DOHH2 (cell line): Measurements from ENCODE around the gene ANO10.

ENCODE experiments used
- H3F3A ChIP-seq: fragments of 200-600 bp; sonication (generic), shearing (Covaris generic); 2 replicates; pipeline ENCODE4 v1.6.0; 2016; ENCODE audit warnings: antibody characterized with exemption, mild to moderate bottlenecking; ENCODE audit not compliant: control insufficient read depth, insufficient read depth
- H3K27ac ChIP-seq: fragments of 200-600 bp; sonication (generic); 2 replicates; pipeline ENCODE4 v1.5.1; 2014; ENCODE audit warnings: low read depth, mild to moderate bottlenecking, low read length, moderate library complexity
- H3K27me3 ChIP-seq: fragments of 200-600 bp; sonication (generic); 2 replicates; pipeline ENCODE4 v1.6.1; 2014; ENCODE audit warnings: mild to moderate bottlenecking, low read length, mixed read lengths; ENCODE audit not compliant: control insufficient read depth
- H3K36me3 ChIP-seq: fragments of 200-600 bp; sonication (generic); 2 replicates; pipeline ENCODE4 v1.6.1; 2014; ENCODE audit warnings: mild to moderate bottlenecking, low read length, moderate library complexity, mixed read lengths; ENCODE audit not compliant: control insufficient read depth
- H3K4me1 ChIP-seq: fragments of 200-600 bp; sonication (generic); 2 replicates; pipeline ENCODE4 v1.6.1; 2014; ENCODE audit warnings: mild to moderate bottlenecking, low read length, mixed read lengths; ENCODE audit not compliant: control insufficient read depth
- H3K4me2 ChIP-seq: fragments of 200-600 bp; sonication (generic); 2 replicates; pipeline ENCODE4 v1.6.0; 2014; ENCODE audit warnings: mild to moderate bottlenecking, low read length, moderate library complexity
- H3K4me3 ChIP-seq: fragments of 200-600 bp; sonication (generic); 2 replicates; pipeline ENCODE4 v1.5.1; 2014; ENCODE audit warnings: mild to moderate bottlenecking, low read length, mixed read lengths
- H3K79me2 ChIP-seq: fragments of 200-600 bp; sonication (generic); 2 replicates; pipeline ENCODE4 v1.6.1; 2014; ENCODE audit warnings: mild to moderate bottlenecking, low read length, mixed read lengths; ENCODE audit not compliant: control insufficient read depth
- H3K9me2 ChIP-seq: fragments of 200-600 bp; sonication (generic); replicated peaks from 2 replicates; pipeline ENCODE4 v1.6.1; 2014; ENCODE audit warnings: mild to moderate bottlenecking, low read length, mixed read lengths; ENCODE audit not compliant: control insufficient read depth
- H3K9me3 ChIP-seq: fragments of 200-600 bp; sonication (generic); 2 replicates; pipeline ENCODE4 v1.6.1; 2014; ENCODE audit warnings: antibody characterized with exemption, low read length, mixed read lengths; ENCODE audit not compliant: control insufficient read depth, insufficient read depth
- H4K20me1 ChIP-seq: fragments of 200-600 bp; sonication (generic); 2 replicates; pipeline ENCODE4 v1.6.0; 2014; ENCODE audit warnings: low read depth, mild to moderate bottlenecking, antibody characterized with exemption, low read length, moderate library complexity; ENCODE audit not compliant: control insufficient read depth, insufficient read depth
- CTCF ChIP-seq: fragments of 200-600 bp; sonication (generic); IDR thresholded peaks from one replicate; pipeline ENCODE4 v1.5.1; 2014; ENCODE audit warnings: antibody characterized with exemption, mild to moderate bottlenecking, low read depth, low read length; ENCODE audit not compliant: poor library complexity, severe bottlenecking
- EZH2phosphoT487 ChIP-seq: fragments of 200-600 bp; sonication (generic); IDR thresholded peaks from 2 replicates; pipeline ENCODE4 v1.6.1; 2017; ENCODE audit warnings: borderline replicate concordance, mild to moderate bottlenecking, antibody characterized with exemption, low read length, moderate library complexity, mixed read lengths

The ANO10 gene

GRCh38 chr3:43641306-43642114 is 19.7 kb upstream of the ANO10 start:
- Histone ChIP-seq H3K27ac (no peak overlapping the region), H3K4me2 (no peak overlapping the region), H3K79me2 (no peaks in the 10 kb centered on the region), H3K9me3 (no peaks in the 10 kb centered on the region), H3F3A (no peaks in the 10 kb centered on the region), H3K4me1 (no peaks in the 10 kb centered on the region), H3K4me3 (no peak overlapping the region), H4K20me1 (no peaks in the 10 kb centered on the region), H3K36me3 (no peaks in the 10 kb centered on the region), H3K27me3 (no peaks in the 10 kb centered on the region; the same call in 1 of the 2 replicates), H3K9me2 (no peaks in the 10 kb centered on the region)
- TF ChIP-seq CTCF (no peak), EZH2phosphoT487 (no peak)

- TF ChIP-seq CTCF (no peak), EZH2phosphoT487 (no peak)
- H3K9me3 ChIP-seq = no peaks in the 10 kb centered on the region
- H3K4me2 ChIP-seq = no peak overlapping the region
- no peaks in the 10 kb centered on the region for H3F3A ChIP-seq
- H3K27me3 ChIP-seq = no peaks in the 10 kb centered on the region; the same call in 1 of the 2 replicates
- no peaks in the 10 kb centered on the region for H3K9me2 ChIP-seq
- H3K4me1 ChIP-seq = no peaks in the 10 kb centered on the region
- H3K79me2 ChIP-seq = no peaks in the 10 kb centered on the region
- H3K27ac ChIP-seq = no peak overlapping the region
- no peaks in the 10 kb centered on the region for H4K20me1 ChIP-seq
- no peak overlapping the region for H3K4me3 ChIP-seq
- H3K36me3 ChIP-seq = no peaks in the 10 kb centered on the region
Measured at GRCh38 chr3:43640681-43641080, 18.9 kb upstream of the ANO10 start.

- Histone ChIP-seq H3F3A (no peaks in the 10 kb centered on the region), H3K9me2 (no peaks in the 10 kb centered on the region), H3K4me3 (no peak overlapping the region), H3K27ac (no peak overlapping the region), H3K27me3 (no peaks in the 10 kb centered on the region; the same call in 1 of the 2 replicates), H4K20me1 (no peaks in the 10 kb centered on the region), H3K36me3 (no peaks in the 10 kb centered on the region), H3K79me2 (no peaks in the 10 kb centered on the region), H3K4me1 (no peaks in the 10 kb centered on the region), H3K9me3 (no peaks in the 10 kb centered on the region), H3K4me2 (no peak overlapping the region)
- peak; percentile 54 for TF ChIP-seq CTCF
- no peak for TF ChIP-seq EZH2phosphoT487
Measured at GRCh38 chr3:43638594-43639447, 17.0 kb upstream of the ANO10 start.
